Testis (tissue), 3 donors: ENCODE results near the gene ATAD5. TPM values are rescaled to one million over a fixed set of nuclear protein-coding genes. Genes with fewer than 3 reads are reported as not detected.
"Not testable (repeated sequence)": the region's sequence is repeated elsewhere in the genome, so short reads cannot be mapped to it uniquely, and the experiment has no call there.

Experiments used
- DNase-seq: peaks from one replicate; pipeline ENCODE4 v3.0.0-alpha.2; 2019
- H3K27ac ChIP-seq, 2 donors: fragments of 200-600 bp; sonication (generic); one replicate each; pipeline ENCODE4 v1.5.1; 2019
- H3K27me3 ChIP-seq: fragments of 200-600 bp; sonication (generic); one replicate; pipeline ENCODE4 v1.5.1; 2019
- H3K36me3 ChIP-seq: fragments of 200-600 bp; sonication (generic); one replicate; pipeline ENCODE4 v1.5.1; 2017; ENCODE audit warnings: low read depth; ENCODE audit errors: missing control alignments
- H3K4me1 ChIP-seq: fragments of 200-600 bp; sonication (generic); one replicate; pipeline ENCODE4 v1.5.1; 2019
- H3K4me3 ChIP-seq, 2 donors: fragments of 200-600 bp; sonication (generic); one replicate each; pipeline ENCODE4 v1.5.1; 2017 to 2019
- H3K9me3 ChIP-seq: fragments of 200-600 bp; sonication (generic); one replicate; pipeline ENCODE4 v1.5.1; 2017
- POLR2A ChIP-seq: fragments of 450-650 bp; IDR thresholded peaks from one replicate; pipeline ENCODE4 v1.6.1; 2017; ENCODE audit warnings: antibody characterized with exemption, mild to moderate bottlenecking, moderate library complexity
- WGBS, 2 donors: methylation state at CpG; one replicate each; pipeline ENCODE4 v1.1.5; 2018; 5-methylcytosine and 5-hydroxymethylcytosine counted together
- intact Hi-C: fragments of 100-400 bp; cut with DNase I; formaldehyde crosslinking; loops from one replicate; pipeline ENCODE4 v1.15.1; 2023; ENCODE audit warnings: low total_unique reads
- polyA plus RNA-seq: library from polyadenylated mRNA; stranded (reverse); fragments of 350-450 nt; fragmentation: Illumina TruSeq; extraction: RNeasy Lipid Tissue Mini Kit (QIAGEN cat#74804); gene quantifications from one replicate; pipeline ENCODE4 v1.2.3, GENCODE V29; 2014; ENCODE audit warnings: low read depth, low replicate concordance; ENCODE audit not compliant: insufficient read depth
- total RNA-seq, 2 donors: library from RNA; depleted of rRNA; stranded (reverse); fragments of >200 nt; gene quantifications; one replicate each; pipeline ENCODE4 v1.2.3, GENCODE V29; 2016
- TF ChIP-seq, protein P1 (sequence below), 3 experiments: fragments of 450-650 bp in 2 of 3; fragments of 200-600 bp in 1 of 3; sonication (generic) in 1 of 3; IDR thresholded peaks; one replicate each; pipeline ENCODE4 v1.5.1; 2016 to 2019; ENCODE audit warnings: antibody characterized with exemption in 3 of 3, mild to moderate bottlenecking in 2 of 3, moderate library complexity in 1 of 3

The ATAD5 gene
- total and polyA plus RNA-seq, 3 donors from 2014 or later: 0.67 to 10.2 (median 5.5) TPM

DNA sequence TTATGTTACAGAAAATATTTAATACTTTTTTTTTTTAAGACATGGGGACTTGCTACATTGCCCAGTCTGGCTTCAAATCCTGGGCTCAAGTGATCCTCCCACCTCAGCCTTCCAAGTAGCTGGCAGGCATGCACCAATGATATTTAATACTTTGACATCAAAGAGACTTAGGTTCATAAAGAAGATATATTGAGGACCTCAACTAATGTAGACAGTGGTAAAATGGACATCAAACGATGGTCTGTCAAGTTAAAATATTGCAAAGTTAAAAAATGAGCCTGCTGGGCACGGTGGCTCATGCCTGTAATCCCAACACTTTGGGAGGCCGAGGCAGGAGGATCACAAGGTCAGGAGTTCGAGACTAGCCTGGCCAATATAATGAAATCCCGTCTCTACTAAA lies 65.5 kb downstream of the ATAD5 start:
- Histone ChIP-seq H3K4me3 (no peak overlapping the region), H3K9me3 (no peaks in the 10 kb centered on the region), H3K4me1 (no peaks in the 10 kb centered on the region), H3K36me3 (no peaks in the 10 kb centered on the region), H3K27ac (no peak overlapping the region), H3K27me3 (no peaks in the 10 kb centered on the region)
- no peak for DNase-seq
- TF ChIP-seq POLR2A: no peak
- TF ChIP-seq, protein P1, sequence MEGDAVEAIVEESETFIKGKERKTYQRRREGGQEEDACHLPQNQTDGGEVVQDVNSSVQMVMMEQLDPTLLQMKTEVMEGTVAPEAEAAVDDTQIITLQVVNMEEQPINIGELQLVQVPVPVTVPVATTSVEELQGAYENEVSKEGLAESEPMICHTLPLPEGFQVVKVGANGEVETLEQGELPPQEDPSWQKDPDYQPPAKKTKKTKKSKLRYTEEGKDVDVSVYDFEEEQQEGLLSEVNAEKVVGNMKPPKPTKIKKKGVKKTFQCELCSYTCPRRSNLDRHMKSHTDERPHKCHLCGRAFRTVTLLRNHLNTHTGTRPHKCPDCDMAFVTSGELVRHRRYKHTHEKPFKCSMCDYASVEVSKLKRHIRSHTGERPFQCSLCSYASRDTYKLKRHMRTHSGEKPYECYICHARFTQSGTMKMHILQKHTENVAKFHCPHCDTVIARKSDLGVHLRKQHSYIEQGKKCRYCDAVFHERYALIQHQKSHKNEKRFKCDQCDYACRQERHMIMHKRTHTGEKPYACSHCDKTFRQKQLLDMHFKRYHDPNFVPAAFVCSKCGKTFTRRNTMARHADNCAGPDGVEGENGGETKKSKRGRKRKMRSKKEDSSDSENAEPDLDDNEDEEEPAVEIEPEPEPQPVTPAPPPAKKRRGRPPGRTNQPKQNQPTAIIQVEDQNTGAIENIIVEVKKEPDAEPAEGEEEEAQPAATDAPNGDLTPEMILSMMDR (IDR thresholded peaks at IDR 0.05): no peak
- WGBS, 2 donors: 80 to 94% methylated on average over 5 of the region's 5 CpGs
- intact Hi-C loops: no loop called here

DNA sequence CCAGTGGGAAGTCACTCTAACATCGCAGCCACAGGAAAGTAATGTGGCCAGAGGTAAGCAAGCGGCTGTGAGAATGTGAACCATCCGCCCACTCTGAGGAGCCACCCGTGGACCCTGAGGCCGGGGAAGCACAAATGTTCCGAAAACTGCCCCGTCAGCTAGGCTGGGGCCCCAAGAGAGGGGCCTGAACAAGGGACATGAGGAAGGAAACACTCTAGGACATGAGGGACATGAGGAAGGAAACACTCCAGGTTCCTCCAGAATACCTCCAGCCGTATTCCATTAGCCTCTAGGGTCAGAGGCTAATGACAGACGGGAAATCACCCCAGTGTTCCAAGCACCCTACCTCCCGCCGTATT lies 74.0 kb downstream of the ATAD5 start:
- no peak for DNase-seq
- Histone ChIP-seq H3K9me3 (no peaks in the 10 kb centered on the region), H3K36me3 (no peaks in the 10 kb centered on the region), H3K4me1 (peaks cover 5% of the 10 kb centered on the region), H3K4me3 (peak overlapping the region; percentile 79 to 88), H3K27me3 (no peaks in the 10 kb centered on the region), H3K27ac (peak overlapping the region; percentile 79 to 81)
- intact Hi-C loops: no loop called here
- WGBS, 2 donors: 0 to 1% methylated on average over 8 to 11 of the region's 11 CpGs
- TF ChIP-seq POLR2A: no peak
- TF ChIP-seq, protein P1 (IDR thresholded peaks at IDR 0.05): no peak

DNA sequence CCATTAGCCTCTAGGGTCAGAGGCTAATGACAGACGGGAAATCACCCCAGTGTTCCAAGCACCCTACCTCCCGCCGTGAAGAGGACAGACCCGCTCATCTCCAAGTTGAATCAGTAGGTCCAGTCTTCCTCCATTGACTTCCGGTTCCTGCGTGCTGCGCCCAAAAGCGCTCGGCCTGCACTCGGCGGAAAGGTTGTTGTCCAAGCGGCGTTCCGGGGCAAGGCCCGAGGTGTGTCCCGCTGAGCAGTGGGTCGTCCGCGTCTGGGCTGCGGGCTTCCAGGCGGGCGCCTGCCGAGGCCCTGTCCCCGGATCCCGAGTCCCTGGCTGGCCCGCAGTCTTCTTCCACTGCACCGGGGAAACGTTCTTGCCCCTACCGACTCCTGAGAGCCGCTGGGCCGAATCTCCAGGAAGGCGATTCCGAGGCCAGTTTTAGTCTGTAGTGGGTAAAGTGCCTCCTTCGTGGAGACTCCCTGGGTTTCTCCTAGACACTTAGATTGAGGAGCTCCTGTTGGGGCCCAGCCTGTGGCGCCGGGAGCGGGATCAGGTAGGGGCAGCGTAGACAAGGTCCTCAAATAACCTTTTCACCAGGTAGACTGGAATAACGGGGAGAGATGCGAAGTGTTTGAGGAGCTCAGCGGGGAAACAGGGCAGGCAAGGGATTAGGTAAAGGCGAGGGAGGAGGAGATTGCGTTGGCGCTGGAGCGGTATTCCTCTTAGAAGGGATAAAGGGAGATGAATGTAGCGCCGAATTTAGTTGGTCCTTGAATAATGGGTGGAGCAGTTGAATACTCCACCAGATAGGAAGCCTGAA lies 74.5 kb downstream of the ATAD5 start, which contains the start of gene TEFM:
Gene TEFM (minus strand): TSS at position 138 of the 811 bp plus-strand sequence. CDS start 40 bp downstream, at position 98.
- intact Hi-C loops: no loop called here
- WGBS, 2 donors: 0 to 1% methylated on average over 26 to 47 of the region's 47 CpGs

DNA sequence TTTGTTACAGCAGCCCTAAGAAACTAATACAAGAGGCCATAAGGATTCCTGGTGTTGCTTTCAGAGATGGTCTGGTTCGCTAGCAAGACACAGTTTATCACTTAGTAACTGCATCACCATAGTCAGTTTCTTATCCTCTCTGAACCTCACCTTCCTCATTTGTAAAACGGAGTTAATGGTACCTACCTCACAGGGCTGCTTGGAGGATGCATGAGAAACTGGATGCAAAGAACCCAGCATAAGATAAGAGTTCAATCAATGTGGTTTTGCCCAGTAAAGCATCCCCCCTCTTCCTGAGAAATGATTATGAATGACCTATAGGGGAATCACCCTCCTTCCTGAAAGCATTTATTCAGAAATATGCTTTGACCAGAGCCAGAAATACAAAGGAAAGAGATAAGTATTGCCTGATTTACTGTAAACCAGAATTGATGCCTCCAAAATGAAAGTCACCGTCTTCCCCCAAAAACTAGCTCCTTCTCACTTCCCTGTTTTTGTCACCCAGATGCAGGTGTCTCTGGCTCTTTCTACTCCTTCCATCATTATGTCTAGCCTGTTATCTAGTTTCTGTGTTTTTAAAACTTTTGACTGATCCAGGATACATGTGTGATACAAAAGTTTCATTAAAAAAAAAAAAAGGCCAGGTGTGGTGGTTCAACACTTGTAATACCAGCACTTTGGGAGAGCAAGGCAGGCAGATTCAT lies 77.1 kb downstream of the ATAD5 start:
- no peak for TF ChIP-seq POLR2A
- TF ChIP-seq, protein P1 (IDR thresholded peaks at IDR 0.05): no peak
- H3K27me3 ChIP-seq: no peaks in the 10 kb centered on the region
- H3K36me3 ChIP-seq: no peaks in the 10 kb centered on the region
- DNase-seq: no peak
- intact Hi-C loops: no loop called here
- H3K4me3 ChIP-seq: no peak overlapping the region
- no peak overlapping the region for H3K27ac ChIP-seq
- no peaks in the 10 kb centered on the region for H3K9me3 ChIP-seq
- 70 to 71% methylated on average over 3 of the region's 3 CpGs for WGBS, 2 donors
- peaks cover 5% of the 10 kb centered on the region for H3K4me1 ChIP-seq

More for the DNA sequence above, 74.5 kb downstream of the ATAD5 start, which contains the start of gene TEFM:
- Histone ChIP-seq H3K4me1 (peaks cover 5% of the 10 kb centered on the region), H3K27ac (peak within 1 kb of the TSS; percentile 79 to 81), H3K36me3 (no peaks in the 10 kb centered on the region), H3K4me3 (peak within 1 kb of the TSS; percentile 79 to 88), H3K27me3 (no peaks in the 10 kb centered on the region), H3K9me3 (no peaks in the 10 kb centered on the region)
- peak; percentile 91 for DNase-seq
- no peak for TF ChIP-seq POLR2A
- TF ChIP-seq, protein P1 (IDR thresholded peaks at IDR 0.05): no peak

DNA sequence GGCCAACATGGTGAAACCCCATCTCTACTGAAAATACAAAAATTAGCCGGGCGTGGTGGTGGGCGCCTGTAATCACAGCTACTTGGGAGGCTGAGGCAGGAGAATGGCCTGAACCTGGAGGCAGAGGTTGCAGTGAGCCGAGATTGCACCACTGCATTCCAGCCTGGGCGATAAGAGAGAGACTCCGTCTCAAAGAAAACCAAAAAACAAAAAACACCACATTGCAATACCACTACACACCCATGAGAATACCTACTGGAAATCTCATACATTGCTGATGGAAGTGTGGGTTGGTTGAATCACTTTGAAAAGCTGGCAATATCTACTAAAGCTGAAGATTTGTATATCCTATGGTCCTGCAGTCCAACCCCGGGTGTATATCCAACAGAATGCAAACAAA lies 78.4 kb downstream of the ATAD5 start:
- H3K36me3 ChIP-seq, DNase-seq, H3K9me3 ChIP-seq, intact Hi-C loops, H3K27ac ChIP-seq, H3K4me3 ChIP-seq, H3K27me3 ChIP-seq, H3K4me1 ChIP-seq: not testable (repeated sequence)
- WGBS, 2 donors: 94 to 95% methylated on average over 7 of the region's 7 CpGs
